GM23338 (cell line): Measurements from ENCODE around the gene CBY1. TPM values are rescaled to one million over a fixed set of nuclear protein-coding genes. Genes with fewer than 3 reads are reported as not detected.

Experiments used
- ATAC-seq: fragments of 200-7000 bp; cut with Tn5 transposase; 3 replicates; pipeline ENCODE4 v1.9.1; 2020
- DNase-seq: peaks from one replicate; pipeline ENCODE4 v3.0.0-alpha.2; 2015; ENCODE audit warnings: low spot score
- H2AFZ ChIP-seq: fragments of 200-600 bp; sonication (generic); 2 replicates; pipeline ENCODE4 v1.8.0; 2016; ENCODE audit warnings: antibody characterized with exemption, mild to moderate bottlenecking, moderate library complexity
- H3F3A ChIP-seq: fragments of 200-600 bp; sonication (generic); replicated peaks from 2 replicates; pipeline ENCODE4 v1.8.0; 2017; ENCODE audit warnings: antibody characterized with exemption, mixed run types, low read depth
- H3K27ac ChIP-seq: fragments of 200-600 bp; sonication (generic); 2 replicates; pipeline ENCODE4 v1.6.1; 2016; ENCODE audit warnings: low read depth
- H3K27me3 ChIP-seq: fragments of 200-600 bp; sonication (generic); 2 replicates; pipeline ENCODE4 v1.8.0; 2016; ENCODE audit warnings: mild to moderate bottlenecking, mixed run types, moderate library complexity; ENCODE audit not compliant: insufficient read depth
- H3K36me3 ChIP-seq: fragments of 200-600 bp; sonication (generic); 2 replicates; pipeline ENCODE4 v1.8.0; 2016; ENCODE audit warnings: mild to moderate bottlenecking; ENCODE audit not compliant: insufficient read depth
- H3K4me1 ChIP-seq: fragments of 200-600 bp; sonication (generic); 2 replicates; pipeline ENCODE4 v1.8.0; 2016; ENCODE audit warnings: mild to moderate bottlenecking, moderate library complexity; ENCODE audit not compliant: insufficient read depth
- H3K4me2 ChIP-seq: fragments of 200-600 bp; sonication (generic); 2 replicates; pipeline ENCODE4 v1.7.1; 2017; ENCODE audit warnings: mixed run types
- H3K4me3 ChIP-seq: fragments of 200-600 bp; sonication (generic); 2 replicates; pipeline ENCODE4 v1.6.1; 2016; ENCODE audit warnings: mixed run types
- H3K79me2 ChIP-seq: fragments of 200-600 bp; sonication (generic); replicated peaks from 2 replicates; pipeline ENCODE4 v1.8.0; 2017; ENCODE audit warnings: mild to moderate bottlenecking; ENCODE audit not compliant: insufficient read depth
- H3K9me2 ChIP-seq: fragments of 200-600 bp; sonication (generic); 2 replicates; pipeline ENCODE4 v1.8.0; 2017; ENCODE audit not compliant: insufficient read depth
- H4K20me1 ChIP-seq: fragments of 200-600 bp; sonication (generic); replicated peaks from 2 replicates; pipeline ENCODE4 v1.8.0; 2017; ENCODE audit warnings: mild to moderate bottlenecking; ENCODE audit not compliant: insufficient read depth
- H3K27ac Mint-ChIP-seq: 2 replicates; pipeline ENCODE4 v1.8.0; 2020; ENCODE audit warnings: inconsistent platforms, mild to moderate bottlenecking, moderate library complexity, mixed read lengths
- H3K27me3 Mint-ChIP-seq: 3 replicates; pipeline ENCODE4 v1.8.0; 2022; ENCODE audit warnings: low read depth, mild to moderate bottlenecking, moderate library complexity, mixed read lengths, inconsistent platforms; ENCODE audit not compliant: insufficient read depth, poor library complexity
- H3K36me3 Mint-ChIP-seq: 3 replicates; pipeline ENCODE4 v1.8.0; 2021; ENCODE audit warnings: low read depth, mild to moderate bottlenecking, inconsistent platforms, moderate library complexity, mixed read lengths
- H3K4me1 Mint-ChIP-seq: 3 replicates; pipeline ENCODE4 v1.8.0; 2020; ENCODE audit warnings: mild to moderate bottlenecking, inconsistent platforms, mixed read lengths
- H3K4me3 Mint-ChIP-seq: 3 replicates; pipeline ENCODE4 v1.8.0; 2021; ENCODE audit warnings: moderate library complexity, mild to moderate bottlenecking, inconsistent platforms, mixed read lengths
- H3K9me3 Mint-ChIP-seq: 3 replicates; pipeline ENCODE4 v1.8.0; 2020; ENCODE audit warnings: moderate library complexity, mild to moderate bottlenecking, inconsistent platforms, mixed read lengths
- CREB1 ChIP-seq: fragments of 250-450 bp; sonication (Bioruptor Pico); IDR thresholded peaks from 2 replicates; pipeline ENCODE4 v1.5.0; 2020; ENCODE audit warnings: low read depth, mild to moderate bottlenecking, moderate library complexity
- EZH2phosphoT487 ChIP-seq: fragments of 200-600 bp; sonication (generic); IDR thresholded peaks from one replicate; pipeline ENCODE4 v1.8.1; 2018; ENCODE audit warnings: antibody characterized with exemption; ENCODE audit not compliant: unreplicated experiment
- JUNB ChIP-seq: IDR thresholded peaks from one replicate; pipeline ENCODE4 v1.6.1; 2016; ENCODE audit warnings: antibody characterized with exemption; ENCODE audit not compliant: unreplicated experiment
- NANOG ChIP-seq: IDR thresholded peaks from 2 replicates; pipeline ENCODE4 v1.6.1; 2016; ENCODE audit warnings: antibody characterized with exemption, borderline replicate concordance
- REST ChIP-seq: IDR thresholded peaks from one replicate; pipeline ENCODE4 v1.6.1; 2018; ENCODE audit warnings: antibody characterized with exemption; ENCODE audit not compliant: unreplicated experiment
- STAT1 ChIP-seq: IDR thresholded peaks from one replicate; pipeline ENCODE4 v1.6.1; 2016; ENCODE audit warnings: antibody characterized with exemption; ENCODE audit not compliant: unreplicated experiment
- ZNF114 ChIP-seq: fragments of 250-450 bp; sonication (Bioruptor Pico); IDR thresholded peaks from 2 replicates; pipeline ENCODE4 v1.5.0; 2020; ENCODE audit warnings: mild to moderate bottlenecking, moderate library complexity
- ZNF331 ChIP-seq: fragments of 250-450 bp; sonication (Bioruptor Pico); IDR thresholded peaks from 2 replicates; pipeline ENCODE4 v1.5.0; 2020; ENCODE audit warnings: low read depth, mild to moderate bottlenecking, moderate library complexity
- polyA plus RNA-seq: library from polyadenylated mRNA; unstranded; fragments of >200 nt; fragmentation: Nextera tagmentation; extraction: Ambion mirVana; gene quantifications from 2 replicates; pipeline ENCODE4 v1.2.1, GENCODE V29; 2016
- total RNA-seq: library from RNA; depleted of rRNA; stranded (reverse); fragments of >200 nt; shearing (Covaris generic); gene quantifications from 2 replicates; pipeline ENCODE4 v1.2.3, GENCODE V29; 2014
- TF ChIP-seq, protein P1 (sequence below), 2 experiments: fragments of 200-600 bp in 1 of 2; sonication (generic) in 1 of 2; conservative IDR thresholded peaks; 2 replicates each; pipeline versions ENCODE4 v1.5.1 to v1.6.1; 2016 to 2017; ENCODE audit warnings: antibody characterized with exemption in 2 of 2, low read depth in 2 of 2, mild to moderate bottlenecking in 2 of 2, moderate library complexity in 1 of 2
- TF ChIP-seq, protein P2 (sequence below): IDR thresholded peaks from 2 replicates; pipeline ENCODE4 v1.6.1; 2016; ENCODE audit warnings: antibody characterized with exemption

Gene CBY1
- total and polyA plus RNA-seq, 2 experiments from 2014 or later: 12.8 to 36.4 TPM

GRCh38 chr22:38718414-38718813 is 62.0 kb downstream of the CBY1 start:
- Mint-ChIP-seq H3K27me3 (peaks cover 10% of the 10 kb centered on the region), H3K27ac (peak overlapping the region; percentile 30; the same call in 1 of the 2 replicates), H3K9me3 (no peaks in the 10 kb centered on the region), H3K36me3 (peaks cover 52% of the 10 kb centered on the region), H3K4me3 (no peak overlapping the region), H3K4me1 (peaks cover 22% of the 10 kb centered on the region)
- TF ChIP-seq, protein P1, sequence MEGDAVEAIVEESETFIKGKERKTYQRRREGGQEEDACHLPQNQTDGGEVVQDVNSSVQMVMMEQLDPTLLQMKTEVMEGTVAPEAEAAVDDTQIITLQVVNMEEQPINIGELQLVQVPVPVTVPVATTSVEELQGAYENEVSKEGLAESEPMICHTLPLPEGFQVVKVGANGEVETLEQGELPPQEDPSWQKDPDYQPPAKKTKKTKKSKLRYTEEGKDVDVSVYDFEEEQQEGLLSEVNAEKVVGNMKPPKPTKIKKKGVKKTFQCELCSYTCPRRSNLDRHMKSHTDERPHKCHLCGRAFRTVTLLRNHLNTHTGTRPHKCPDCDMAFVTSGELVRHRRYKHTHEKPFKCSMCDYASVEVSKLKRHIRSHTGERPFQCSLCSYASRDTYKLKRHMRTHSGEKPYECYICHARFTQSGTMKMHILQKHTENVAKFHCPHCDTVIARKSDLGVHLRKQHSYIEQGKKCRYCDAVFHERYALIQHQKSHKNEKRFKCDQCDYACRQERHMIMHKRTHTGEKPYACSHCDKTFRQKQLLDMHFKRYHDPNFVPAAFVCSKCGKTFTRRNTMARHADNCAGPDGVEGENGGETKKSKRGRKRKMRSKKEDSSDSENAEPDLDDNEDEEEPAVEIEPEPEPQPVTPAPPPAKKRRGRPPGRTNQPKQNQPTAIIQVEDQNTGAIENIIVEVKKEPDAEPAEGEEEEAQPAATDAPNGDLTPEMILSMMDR (conservative IDR thresholded peaks at IDR 0.05; ENCODE audit: low read depth in 2 of 2): peak in 1 of 2 experiments; percentile 36; a peak in 2 of 4 replicates
- TF ChIP-seq JUNB: no peak
- Histone ChIP-seq H3K36me3 (peaks cover 28% of the 10 kb centered on the region; the same call in 1 of the 2 replicates), H3K79me2 (peaks cover 24% of the 10 kb centered on the region), H3K27ac (no peak overlapping the region), H3K4me1 (peaks cover 8% of the 10 kb centered on the region), H4K20me1 (peaks cover 31% of the 10 kb centered on the region; the same call in 1 of the 2 replicates), H3F3A (no peaks in the 10 kb centered on the region), H3K4me2 (no peak overlapping the region), H3K4me3 (no peak overlapping the region), H3K9me2 (no peaks in the 10 kb centered on the region), H2AFZ (no peak overlapping the region), H3K27me3 (no peaks in the 10 kb centered on the region)
- ATAC-seq: peak; percentile 91
- peak; percentile 78 for DNase-seq

DNA sequence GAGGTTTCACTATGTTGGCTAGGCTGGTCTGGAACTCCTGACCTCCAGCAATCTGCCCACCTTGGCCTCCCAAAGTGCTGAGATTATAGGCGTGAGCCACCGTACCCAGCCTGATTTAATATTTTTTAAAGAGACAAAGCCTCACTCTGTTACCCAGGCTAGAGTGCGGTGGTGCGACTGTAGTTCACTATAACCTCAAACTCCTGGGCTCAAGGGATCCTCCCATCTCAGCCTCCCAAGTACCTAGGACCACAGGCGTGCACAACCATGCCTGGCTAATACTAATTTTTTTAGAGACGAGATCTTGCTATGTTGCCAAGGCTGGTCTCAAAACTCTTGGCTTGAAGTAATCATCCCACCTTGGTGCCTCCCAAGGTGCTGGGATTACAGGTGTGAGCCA is 62.8 kb downstream of the CBY1 start:
- no peak for ATAC-seq
- Histone ChIP-seq H4K20me1 (peaks cover 24% of the 10 kb centered on the region; the same call in 1 of the 2 replicates), H3K27me3 (no peaks in the 10 kb centered on the region), H3F3A (no peaks in the 10 kb centered on the region), H3K79me2 (peaks cover 16% of the 10 kb centered on the region), H3K4me3 (no peak overlapping the region), H3K36me3 (peaks cover 33% of the 10 kb centered on the region; the same call in 1 of the 2 replicates), H3K4me2 (no peak overlapping the region), H3K4me1 (peaks cover 3% of the 10 kb centered on the region; the same call in 1 of the 2 replicates), H3K9me2 (no peaks in the 10 kb centered on the region), H2AFZ (no peak overlapping the region), H3K27ac (no peak overlapping the region)
- Mint-ChIP-seq H3K9me3 (no peaks in the 10 kb centered on the region), H3K27me3 (peaks cover 10% of the 10 kb centered on the region), H3K36me3 (peaks cover 60% of the 10 kb centered on the region), H3K4me1 (peaks cover 16% of the 10 kb centered on the region), H3K27ac (no peak overlapping the region), H3K4me3 (no peak overlapping the region)
- no peak for TF ChIP-seq ZNF114 (CRISPR knock-in tag)
- no peak for TF ChIP-seq CREB1 (CRISPR knock-in tag)
- no peak for TF ChIP-seq ZNF331 (CRISPR knock-in tag)
- TF ChIP-seq, protein P1 (conservative IDR thresholded peaks at IDR 0.05; ENCODE audit: low read depth in 2 of 2): no peak
- DNase-seq: no peak

GRCh38 chr22:38720350-38720749 is 63.9 kb downstream of the CBY1 start:
- H3K36me3 ChIP-seq: peaks cover 41% of the 10 kb centered on the region
- H3K27ac ChIP-seq: no peak overlapping the region
- no peak overlapping the region for H3K4me2 ChIP-seq
- peaks cover 14% of the 10 kb centered on the region; the same call in 1 of the 2 replicates for H4K20me1 ChIP-seq
- no peak overlapping the region for H3K4me3 ChIP-seq
- ATAC-seq: no peak
- Mint-ChIP-seq H3K27me3 (peaks cover 10% of the 10 kb centered on the region), H3K4me3 (no peak overlapping the region), H3K4me1 (peaks cover 7% of the 10 kb centered on the region), H3K36me3 (peaks cover 71% of the 10 kb centered on the region), H3K9me3 (no peaks in the 10 kb centered on the region), H3K27ac (no peak overlapping the region)
- H3K9me2 ChIP-seq: no peaks in the 10 kb centered on the region
- peaks cover 4% of the 10 kb centered on the region for H3K79me2 ChIP-seq
- H2AFZ ChIP-seq: no peak overlapping the region
- H3K27me3 ChIP-seq: no peaks in the 10 kb centered on the region
- no peaks in the 10 kb centered on the region for H3F3A ChIP-seq
- no peak for DNase-seq
- H3K4me1 ChIP-seq: no peaks in the 10 kb centered on the region
- TF ChIP-seq ZNF114 (CRISPR knock-in tag) (no peak), EZH2phosphoT487 (no peak), REST (no peak), NANOG (no peak), STAT1 (no peak), CREB1 (CRISPR knock-in tag) (no peak), ZNF331 (CRISPR knock-in tag) (no peak)
- TF ChIP-seq, protein P2, sequence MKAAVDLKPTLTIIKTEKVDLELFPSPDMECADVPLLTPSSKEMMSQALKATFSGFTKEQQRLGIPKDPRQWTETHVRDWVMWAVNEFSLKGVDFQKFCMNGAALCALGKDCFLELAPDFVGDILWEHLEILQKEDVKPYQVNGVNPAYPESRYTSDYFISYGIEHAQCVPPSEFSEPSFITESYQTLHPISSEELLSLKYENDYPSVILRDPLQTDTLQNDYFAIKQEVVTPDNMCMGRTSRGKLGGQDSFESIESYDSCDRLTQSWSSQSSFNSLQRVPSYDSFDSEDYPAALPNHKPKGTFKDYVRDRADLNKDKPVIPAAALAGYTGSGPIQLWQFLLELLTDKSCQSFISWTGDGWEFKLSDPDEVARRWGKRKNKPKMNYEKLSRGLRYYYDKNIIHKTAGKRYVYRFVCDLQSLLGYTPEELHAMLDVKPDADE: no peak
